Skeletal muscle satellite cell (primary cell): ENCODE results near the gene KDM2B.

ENCODE experiments used
- H3K27me3 ChIP-seq: 2 replicates; pipeline ENCODE4 v1.7.0; 2013; ENCODE audit warnings: low read length; ENCODE audit not compliant: control insufficient read depth, insufficient read depth
- H3K36me3 ChIP-seq: 2 replicates; pipeline ENCODE4 v1.7.0; 2013; ENCODE audit warnings: mild to moderate bottlenecking, control low read depth, low read length; ENCODE audit not compliant: insufficient read depth
- H3K4me1 ChIP-seq: 2 replicates; pipeline ENCODE4 v1.7.0; 2013; ENCODE audit warnings: low read length; ENCODE audit not compliant: control insufficient read depth, insufficient read depth
- H3K4me2 ChIP-seq: 2 replicates; pipeline ENCODE4 v1.7.0; 2013; ENCODE audit warnings: mild to moderate bottlenecking, low read length
- H3K4me3 ChIP-seq: 2 replicates; pipeline ENCODE4 v1.7.0; 2013; ENCODE audit warnings: low read length
- H3K9ac ChIP-seq: 2 replicates; pipeline ENCODE4 v1.7.0; 2013; ENCODE audit warnings: mild to moderate bottlenecking, low read depth, low read length, moderate library complexity
- H3K9me3 ChIP-seq: replicated peaks from 2 replicates; pipeline ENCODE4 v1.7.0; 2013; ENCODE audit warnings: mild to moderate bottlenecking, control low read depth, low read length

The KDM2B gene

DNA sequence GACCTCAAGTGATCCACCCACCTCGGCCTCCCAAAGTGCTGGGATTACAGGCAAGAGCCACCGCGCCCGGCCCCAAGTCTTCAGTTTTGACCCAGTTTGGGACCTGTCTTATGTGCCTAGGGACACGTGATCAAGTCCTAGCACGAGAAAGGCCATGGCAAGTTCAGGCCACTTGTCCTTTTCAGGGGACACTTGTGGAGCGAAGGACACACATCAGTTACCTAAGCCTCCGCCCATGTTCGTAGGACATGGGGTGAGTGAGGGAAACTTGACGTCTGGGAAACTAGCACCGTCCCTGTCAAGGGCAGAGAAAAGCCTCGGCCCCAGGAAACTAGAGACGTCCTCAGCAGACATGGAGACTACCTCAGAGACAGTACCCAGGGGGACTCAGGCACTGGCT lies 60.7 kb downstream of the KDM2B start:
- no peak overlapping the region for H3K4me2 ChIP-seq
- H3K4me3 ChIP-seq: no peak overlapping the region
- no peaks in the 10 kb centered on the region for H3K27me3 ChIP-seq
- H3K4me1 ChIP-seq: no peaks in the 10 kb centered on the region
- no peaks in the 10 kb centered on the region for H3K9me3 ChIP-seq
- no peaks in the 10 kb centered on the region for H3K36me3 ChIP-seq
- H3K9ac ChIP-seq: no peak overlapping the region

DNA sequence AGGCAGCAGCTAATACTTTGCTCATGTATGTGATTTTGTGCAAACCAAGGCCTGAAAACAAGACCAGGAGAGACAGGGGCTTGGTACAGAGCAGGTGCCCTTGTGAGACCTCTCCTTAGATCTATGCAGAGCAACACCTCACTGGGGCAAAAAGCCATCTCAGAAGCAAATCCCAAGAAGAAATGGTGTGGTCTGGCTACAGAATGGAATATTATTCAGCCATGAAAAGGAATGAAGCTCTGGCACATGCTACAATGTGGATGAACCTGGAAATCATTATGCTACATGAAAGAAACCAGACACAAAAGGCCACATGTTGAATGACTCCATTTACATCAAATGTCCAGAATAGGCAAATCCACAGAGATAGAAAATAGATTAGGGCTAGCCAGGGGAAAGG lies 61.6 kb downstream of the KDM2B start:
- H3K9me3 ChIP-seq: no peaks in the 10 kb centered on the region
- no peaks in the 10 kb centered on the region for H3K4me1 ChIP-seq
- H3K27me3 ChIP-seq: no peaks in the 10 kb centered on the region
- no peak overlapping the region for H3K9ac ChIP-seq
- H3K36me3 ChIP-seq: no peaks in the 10 kb centered on the region
- H3K4me3 ChIP-seq: no peak overlapping the region
- no peak overlapping the region for H3K4me2 ChIP-seq

DNA sequence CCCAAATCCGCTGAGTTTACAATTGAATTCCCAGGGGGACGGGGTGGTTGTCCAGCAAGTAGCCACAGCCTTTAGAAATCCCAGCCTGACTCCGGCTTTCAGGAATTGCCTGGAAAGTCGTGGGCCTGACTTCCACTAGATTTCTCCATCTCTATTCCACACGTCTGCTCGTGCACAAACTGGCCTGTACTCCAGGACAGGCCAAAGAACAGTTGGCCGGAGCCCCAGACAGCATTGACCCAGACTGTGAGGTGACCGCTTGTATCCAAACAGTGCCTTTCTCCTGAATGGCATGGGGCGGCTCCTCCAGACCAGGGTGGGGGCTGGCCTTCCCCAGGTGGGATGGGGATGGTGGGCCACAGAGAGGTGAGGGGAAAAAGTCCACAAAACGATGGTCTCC lies 62.2 kb downstream of the KDM2B start:
- Histone ChIP-seq H3K9me3 (no peaks in the 10 kb centered on the region), H3K4me2 (no peak overlapping the region), H3K27me3 (no peaks in the 10 kb centered on the region), H3K4me1 (no peaks in the 10 kb centered on the region), H3K9ac (no peak overlapping the region), H3K4me3 (no peak overlapping the region), H3K36me3 (no peaks in the 10 kb centered on the region)

DNA sequence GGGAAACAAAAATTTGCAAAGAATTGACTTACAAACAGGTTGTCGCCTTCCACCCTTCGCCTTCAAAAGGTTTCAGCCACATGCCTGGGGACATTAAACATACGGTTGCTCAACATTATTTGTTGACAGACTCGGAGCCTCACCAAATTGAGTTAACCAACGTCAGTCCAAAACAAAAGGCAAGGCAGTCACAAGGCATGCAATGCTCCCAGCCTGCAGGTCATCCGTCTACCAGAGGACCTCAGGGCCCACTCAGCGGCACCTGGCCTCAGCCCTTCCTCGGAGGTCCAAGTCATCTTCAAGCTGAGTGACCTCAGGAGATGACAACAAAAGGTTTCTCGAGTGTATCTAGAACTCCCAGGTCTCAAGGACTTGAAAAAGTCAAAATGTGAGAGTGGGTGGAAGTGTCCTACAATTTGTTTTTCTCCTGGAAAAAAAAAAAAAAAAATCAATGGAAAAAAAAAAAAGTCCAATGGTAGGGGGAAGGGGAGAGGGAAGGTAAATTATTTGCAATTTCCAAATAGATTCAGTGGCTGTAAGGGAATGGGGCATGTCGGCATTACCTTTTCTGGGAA lies 64.3 kb downstream of the KDM2B start:
- no peak overlapping the region for H3K4me3 ChIP-seq

DNA sequence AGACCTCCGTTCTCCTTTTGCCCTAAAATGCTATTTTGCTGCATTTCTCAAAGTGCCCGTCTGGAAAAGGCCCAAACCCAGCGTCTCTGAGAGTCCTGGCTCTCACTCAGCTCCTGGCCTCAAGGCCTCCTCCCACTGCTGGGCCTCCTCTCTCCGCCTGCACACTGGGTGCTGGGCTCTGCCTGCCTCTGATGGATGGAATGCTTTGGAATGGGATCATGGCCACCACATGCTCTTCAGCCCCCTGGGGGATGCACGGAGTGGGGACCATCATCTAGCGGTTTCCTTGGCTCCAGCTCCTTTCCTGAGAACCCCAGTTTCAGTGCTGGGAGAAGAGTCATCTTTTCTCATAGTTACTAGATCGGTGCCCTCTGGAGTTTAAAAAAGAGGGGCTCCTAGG lies 65.2 kb downstream of the KDM2B start:
- Histone ChIP-seq H3K4me1 (no peaks in the 10 kb centered on the region), H3K4me2 (no peak overlapping the region), H3K36me3 (no peaks in the 10 kb centered on the region), H3K9ac (no peak overlapping the region), H3K4me3 (no peak overlapping the region), H3K9me3 (no peaks in the 10 kb centered on the region), H3K27me3 (no peaks in the 10 kb centered on the region)

More for the DNA sequence above, 64.3 kb downstream of the KDM2B start:
- Histone ChIP-seq H3K9ac (no peak overlapping the region), H3K27me3 (no peaks in the 10 kb centered on the region), H3K4me1 (no peaks in the 10 kb centered on the region), H3K4me2 (no peak overlapping the region), H3K36me3 (no peaks in the 10 kb centered on the region), H3K9me3 (no peaks in the 10 kb centered on the region)

DNA sequence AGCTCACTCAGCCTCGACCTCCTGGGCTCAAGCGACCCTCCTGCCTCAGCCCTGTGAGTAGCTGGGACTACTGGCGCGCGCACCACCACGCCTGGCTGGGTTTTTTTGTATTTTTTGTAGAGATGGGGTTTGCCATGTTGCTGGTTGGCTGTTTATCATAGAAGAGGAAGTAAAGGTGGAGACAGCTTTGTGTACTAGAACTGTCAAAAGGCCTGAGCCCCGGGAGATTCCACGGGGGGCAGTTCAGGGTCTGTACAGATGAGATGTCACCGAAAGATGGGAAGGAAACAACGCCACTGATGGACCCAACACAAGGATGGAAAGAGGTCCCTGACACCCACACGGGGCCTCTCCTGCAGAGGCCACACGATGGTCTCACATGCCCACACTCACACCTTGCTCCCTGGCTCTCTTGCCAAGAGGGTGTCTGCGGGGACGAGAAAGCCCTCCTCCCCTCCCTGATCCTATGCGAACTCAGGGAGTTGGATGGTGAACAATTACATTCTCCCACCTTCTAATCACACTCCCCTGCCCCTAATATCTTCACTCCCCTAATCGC lies 66.6 kb downstream of the KDM2B start:
- H3K27me3 ChIP-seq: no peaks in the 10 kb centered on the region
- H3K4me2 ChIP-seq: no peak overlapping the region
- H3K4me3 ChIP-seq: no peak overlapping the region
- no peaks in the 10 kb centered on the region for H3K4me1 ChIP-seq
- no peak overlapping the region for H3K9ac ChIP-seq
- H3K36me3 ChIP-seq: no peaks in the 10 kb centered on the region
- H3K9me3 ChIP-seq: no peaks in the 10 kb centered on the region

DNA sequence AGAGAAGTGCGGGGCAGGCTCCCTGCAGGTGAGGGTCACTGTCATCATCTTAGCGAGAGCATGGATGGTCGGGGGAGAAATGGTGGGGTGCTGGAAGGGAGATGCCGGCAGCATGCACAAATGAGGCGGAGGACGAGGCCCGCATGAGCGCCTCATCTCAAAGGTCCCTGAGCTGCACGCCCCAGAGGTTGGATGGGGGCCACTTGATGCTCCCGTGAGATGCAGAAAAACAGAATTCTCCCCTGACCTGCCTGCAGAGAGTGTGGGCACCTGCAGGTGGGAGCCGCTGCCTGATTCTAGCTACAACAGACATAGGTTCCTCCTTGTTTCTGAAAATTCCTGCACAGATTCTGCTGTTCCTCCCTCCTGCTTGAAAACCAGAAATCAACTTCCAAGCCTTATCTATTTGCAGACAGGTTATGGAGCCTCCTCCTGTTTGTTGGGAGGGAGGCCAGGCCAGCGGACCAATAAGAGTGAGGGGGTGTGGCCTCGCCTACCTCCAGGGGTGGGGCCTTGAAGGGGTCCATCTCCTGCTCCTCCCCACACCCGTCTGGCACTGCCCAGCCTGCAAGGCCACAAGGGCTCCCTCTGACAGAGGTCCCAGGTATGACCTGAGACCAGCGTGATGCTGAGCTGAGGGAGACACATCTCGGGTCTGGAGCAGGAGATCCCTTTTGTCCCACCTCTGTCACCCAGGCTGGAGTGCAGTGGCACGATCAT lies 67.2 kb downstream of the KDM2B start:
- Histone ChIP-seq H3K4me1 (no peaks in the 10 kb centered on the region), H3K36me3 (peaks cover 2% of the 10 kb centered on the region), H3K9me3 (no peaks in the 10 kb centered on the region), H3K4me3 (no peak overlapping the region), H3K27me3 (no peaks in the 10 kb centered on the region), H3K9ac (no peak overlapping the region), H3K4me2 (no peak overlapping the region)

DNA sequence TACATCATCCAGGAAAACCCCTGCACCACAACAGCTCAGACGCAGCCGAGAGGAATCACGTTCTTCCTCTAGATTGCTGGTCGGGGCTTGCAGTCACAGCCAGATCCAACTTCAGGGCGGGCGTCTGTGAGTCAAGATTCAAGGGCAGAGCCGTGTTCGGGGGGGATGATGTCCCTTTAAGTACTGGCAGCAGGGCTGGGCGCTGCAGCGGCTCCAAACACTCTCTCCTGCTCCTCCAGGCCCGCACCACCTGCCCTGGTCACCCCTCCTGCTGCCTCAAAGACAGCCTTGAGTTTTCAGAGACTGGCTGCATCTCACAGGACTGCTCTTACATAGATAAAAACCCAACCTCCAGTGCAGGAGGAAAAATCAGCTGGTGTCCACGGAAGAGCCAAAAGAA lies 68.3 kb downstream of the KDM2B start:
- H3K4me1 ChIP-seq: no peaks in the 10 kb centered on the region
- H3K4me3 ChIP-seq: no peak overlapping the region
- H3K4me2 ChIP-seq: no peak overlapping the region
- peaks cover 2% of the 10 kb centered on the region for H3K36me3 ChIP-seq
- H3K9me3 ChIP-seq: no peaks in the 10 kb centered on the region
- H3K27me3 ChIP-seq: no peaks in the 10 kb centered on the region
- H3K9ac ChIP-seq: no peak overlapping the region

DNA sequence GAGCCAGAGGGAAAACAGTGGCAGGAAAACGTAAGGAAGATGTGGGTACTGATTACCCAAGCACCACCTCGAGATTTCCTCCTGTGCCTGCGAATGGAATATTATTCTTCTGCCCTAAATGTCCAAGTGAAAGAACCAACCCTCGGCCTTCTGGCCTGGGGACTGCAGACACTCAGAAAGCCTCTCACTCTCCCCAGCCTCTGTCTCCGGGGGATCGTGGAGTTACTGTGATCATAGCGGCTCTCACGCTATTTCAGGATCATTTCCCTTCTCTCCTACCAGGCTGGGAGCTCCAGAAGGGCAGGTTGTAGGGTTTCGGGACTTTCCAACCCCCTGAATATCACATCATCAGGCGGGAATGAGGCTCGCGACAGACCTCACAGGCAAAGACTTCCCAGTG lies 68.9 kb downstream of the KDM2B start:
- H3K4me3 ChIP-seq: no peak overlapping the region
- no peaks in the 10 kb centered on the region for H3K4me1 ChIP-seq
- no peak overlapping the region for H3K4me2 ChIP-seq
- H3K27me3 ChIP-seq: no peaks in the 10 kb centered on the region
- no peak overlapping the region for H3K9ac ChIP-seq
- no peaks in the 10 kb centered on the region for H3K9me3 ChIP-seq
- peaks cover 2% of the 10 kb centered on the region for H3K36me3 ChIP-seq

DNA sequence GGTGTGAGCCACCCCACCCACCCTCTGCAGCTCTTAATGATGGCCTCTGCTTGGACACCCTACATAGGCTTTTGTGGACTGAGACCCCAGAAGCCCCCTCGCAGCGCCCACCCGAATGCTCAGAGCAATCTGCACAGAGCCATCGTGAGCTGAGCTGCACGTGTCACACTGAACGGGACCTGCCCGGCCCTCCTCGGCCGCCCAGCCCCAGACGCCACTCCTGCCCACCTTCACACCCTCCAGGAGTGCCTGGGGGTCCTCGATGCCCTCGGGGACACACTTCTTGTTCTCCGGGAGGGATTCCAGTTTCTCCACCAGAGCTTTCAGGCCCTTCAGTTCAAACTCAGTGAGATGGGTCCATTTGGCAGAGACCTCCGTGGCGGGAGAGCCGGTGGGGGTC lies 71.5 kb downstream of the KDM2B start:
- peaks cover 2% of the 10 kb centered on the region for H3K36me3 ChIP-seq
- H3K27me3 ChIP-seq: no peaks in the 10 kb centered on the region
- H3K9ac ChIP-seq: no peak overlapping the region

DNA sequence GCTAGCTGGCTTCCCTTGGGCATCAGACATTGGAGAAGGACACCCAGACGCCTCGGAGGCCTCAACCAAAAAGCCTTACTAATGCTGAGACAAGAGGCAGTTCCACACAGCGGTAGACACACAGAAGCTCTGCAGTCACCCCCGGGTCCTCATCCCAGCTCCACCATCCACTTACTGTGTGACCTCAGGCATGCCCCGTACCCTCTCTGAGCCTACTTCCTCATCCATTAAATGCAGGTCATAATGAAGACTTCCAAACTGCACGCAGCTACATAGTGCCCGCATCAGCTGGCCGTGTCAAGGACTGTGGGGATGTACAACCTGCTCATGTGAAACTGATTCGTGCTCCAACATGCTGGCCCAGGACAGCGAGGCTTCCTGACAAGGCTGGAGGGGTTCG lies 72.3 kb downstream of the KDM2B start:
- Histone ChIP-seq H3K9ac (no peak overlapping the region), H3K4me2 (no peak overlapping the region), H3K27me3 (no peaks in the 10 kb centered on the region), H3K36me3 (peaks cover 2% of the 10 kb centered on the region), H3K9me3 (no peaks in the 10 kb centered on the region), H3K4me3 (no peak overlapping the region), H3K4me1 (no peaks in the 10 kb centered on the region)

More for the DNA sequence above, 71.5 kb downstream of the KDM2B start:
- no peak overlapping the region for H3K4me2 ChIP-seq
- H3K9me3 ChIP-seq: no peaks in the 10 kb centered on the region
- no peak overlapping the region for H3K4me3 ChIP-seq
- H3K4me1 ChIP-seq: no peaks in the 10 kb centered on the region

DNA sequence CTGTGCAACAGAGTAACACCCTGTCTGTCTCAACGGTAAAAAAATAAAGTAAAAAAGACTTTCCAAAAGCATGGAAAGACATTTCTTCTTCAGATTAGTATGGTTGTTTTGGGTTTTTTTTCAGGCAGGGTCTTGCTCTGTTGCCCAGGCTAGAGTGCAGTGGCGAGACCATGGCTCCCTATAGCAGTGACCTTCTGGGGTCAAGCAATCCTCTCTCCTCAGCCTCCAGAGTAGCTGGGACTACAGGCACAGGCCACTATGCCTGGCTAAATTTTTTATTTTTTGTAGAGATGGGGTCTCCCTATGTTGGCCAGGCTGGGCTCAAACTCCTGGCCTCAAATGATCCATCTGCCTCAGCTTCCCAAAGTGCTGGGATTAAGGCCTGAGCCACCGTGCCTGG lies 72.8 kb downstream of the KDM2B start:
- H3K9me3 ChIP-seq: no peaks in the 10 kb centered on the region
- no peak overlapping the region for H3K4me2 ChIP-seq
- H3K27me3 ChIP-seq: no peaks in the 10 kb centered on the region
- peaks cover 2% of the 10 kb centered on the region for H3K36me3 ChIP-seq
- no peak overlapping the region for H3K4me3 ChIP-seq
- H3K9ac ChIP-seq: no peak overlapping the region
- H3K4me1 ChIP-seq: no peaks in the 10 kb centered on the region
